Activated effector memory CD4-positive, alpha-beta T cell treated with anti-CD3 and anti-CD28 coated beads, Interleukin-2, amount 50 U/mL, for 16 hours (primary cell): Measurements from ENCODE around the gene PRPF8.
"Not testable (repeated sequence)": the region's sequence is repeated elsewhere in the genome, so short reads cannot be mapped to it uniquely, and the experiment has no call there.

ENCODE experiments used
- DNase-seq: peaks from one replicate; pipeline ENCODE4 v3.0.0-alpha.2; 2020

The PRPF8 gene

GRCh38 chr17:1688405-1688804, 3.7 kb upstream of the PRPF8 start:
- DNase-seq = not testable (repeated sequence)

- DNase-seq = no peak
These were observed 1.4 kb upstream of the PRPF8 start for GRCh38 chr17:1686086-1686485.

- DNase-seq = no peak
These were observed 1.2 kb downstream of the PRPF8 start for GRCh38 chr17:1683459-1683858.

- DNase-seq = no peak
These were observed 8.3 kb downstream of the PRPF8 start for GRCh38 chr17:1676401-1676800.

- DNase-seq = peak; percentile 71
These were observed 11.5 kb downstream of the PRPF8 start for GRCh38 chr17:1673041-1673785.

- not testable (repeated sequence) for DNase-seq
These were observed 20.7 kb downstream of the PRPF8 start for GRCh38 chr17:1663934-1664333.

GRCh38 chr17:1661045-1661444, 23.6 kb downstream of the PRPF8 start:
- no peak for DNase-seq

- DNase-seq = no peak
These were observed 26.6 kb downstream of the PRPF8 start for GRCh38 chr17:1658100-1658499.

GRCh38 chr17:1653735-1654134, 30.9 kb downstream of the PRPF8 start:
- DNase-seq = no peak

- DNase-seq = not testable (repeated sequence)
These were observed 31.9 kb downstream of the PRPF8 start for GRCh38 chr17:1652794-1653193.

GRCh38 chr17:1651559-1651844, 33.2 kb downstream of the PRPF8 start:
- no peak for DNase-seq

GRCh38 chr17:1650731-1651558, 33.7 kb downstream of the PRPF8 start:
- no peak for DNase-seq

- no peak for DNase-seq
These were observed 34.7 kb downstream of the PRPF8 start, which contains the start of gene RILP for GRCh38 chr17:1649844-1650501. Gene RILP (minus strand): TSS chr17:1649866. CDS start chr17:1649804, 62 bp downstream.

GRCh38 chr17:1648963-1649843, 35.5 kb downstream of the PRPF8 start:
- DNase-seq = peak; percentile 98

GRCh38 chr17:1648173-1648962, 36.3 kb downstream of the PRPF8 start:
- DNase-seq = no peak

- DNase-seq = no peak
These were observed 36.9 kb downstream of the PRPF8 start for GRCh38 chr17:1647802-1648171.

GRCh38 chr17:1646199-1646875, 38.3 kb downstream of the PRPF8 start:
- no peak for DNase-seq

GRCh38 chr17:1645207-1646171, 39.2 kb downstream of the PRPF8 start, which contains the start of gene SCARF1:
Gene SCARF1 (minus strand): TSS chr17:1645732. CDS start chr17:1645697, 35 bp downstream.
- DNase-seq = no peak

GRCh38 chr17:1644493-1645206, 40.0 kb downstream of the PRPF8 start:
- DNase-seq = peak; percentile 77
